ENCODE results near the gene CRYBG3. TPM values are rescaled to one million over a fixed set of nuclear protein-coding genes. Genes with fewer than 3 reads are reported as not detected.

CRYBG3 gene
- 10 to 100 TPM; 21.0 to 64.0 TPM for total RNA-seq
- polyA plus RNA-seq = 1 to 10 TPM; 3.8 to 9.6 TPM
- long read RNA-seq, donor 1, partial matches to known transcripts = 9 of 9 reads
- long read RNA-seq, donor 1, other reads (novel, unspliced or antisense) = 0 of 9 reads
- long read RNA-seq, donor 2 = 0 reads
- long read RNA-seq, donor 3, partial matches to known transcripts = 14 of 14 reads
- long read RNA-seq, donor 3, other reads (novel, unspliced or antisense) = 0 of 14 reads
- long read RNA-seq, donor 4 = 0 reads
- long read RNA-seq, donor 5, partial matches to known transcripts = 11 of 11 reads
- long read RNA-seq, donor 5, other reads (novel, unspliced or antisense) = 0 of 11 reads

GRCh38 chr3:97821774-97822358, at the start of gene CRYBG3:
TSS of gene CRYBG3 (plus strand) at chr3:97822011. CDS start at chr3:97822207, 196 bp downstream.
- no peak for TF ChIP-seq CTCF (IDR thresholded peaks at IDR 0.05; ENCODE audit: control extremely low read depth, extremely low read depth)
- Histone ChIP-seq H3K36me3 (ENCODE audit: control insufficient read depth in 4 of 4, insufficient read depth in 4 of 4, low read length in 4 of 4) (peaks cover 0 to 3% (median 0%) of the 10 kb centered on the region in 4 donors), H3K9me3 (ENCODE audit: control insufficient read depth in 4 of 4, insufficient read depth in 3 of 4, low read length in 3 of 4) (no peaks in the 10 kb centered on the region), H3K9ac (ENCODE audit: insufficient read depth in 1 of 2, low read length in 2 of 2) (peak within 1 kb of the TSS; percentile 50 to 95), H3K4me1 (ENCODE audit: control insufficient read depth in 5 of 5, insufficient read depth in 5 of 5, low read length in 5 of 5) (peaks cover 0 to 41% (median 15%) of the 10 kb centered on the region in 5 donors), H3K27me3 (ENCODE audit: control insufficient read depth in 3 of 3, insufficient read depth in 3 of 3, low read length in 2 of 3) (no peaks in the 10 kb centered on the region), H3K27ac (ENCODE audit: low read depth in 1 of 2, low read length in 1 of 2) (peak within 1 kb of the TSS; percentile 97), H3K4me3 (peak within 1 kb of the TSS; percentile 98)
- DNase-seq (peak; percentile 88 to 95 (median 92)), ATAC-seq (ENCODE audit: insufficient read depth, low FRiP score) (peak; percentile 99)
- 0 to 1% methylated on average over 38 to 66 of the region's 66 CpGs for WGBS, 2 donors

GRCh38 chr3:97772926-97773325, 48.9 kb upstream of the CRYBG3 start:
- ATAC-seq (ENCODE audit: insufficient read depth, low FRiP score) = no peak
- DNase-seq = no peak
- no peak for TF ChIP-seq CTCF (IDR thresholded peaks at IDR 0.05; ENCODE audit: control extremely low read depth, extremely low read depth)
- H3K4me1 ChIP-seq (ENCODE audit: control insufficient read depth in 5 of 5, insufficient read depth in 5 of 5, low read length in 5 of 5) = peaks cover 0 to under 1% (median 0%) of the 10 kb centered on the region in 5 donors
- H3K9ac ChIP-seq (ENCODE audit: insufficient read depth in 1 of 2, low read length in 2 of 2) = no peak overlapping the region
- H3K36me3 ChIP-seq (ENCODE audit: control insufficient read depth in 4 of 4, insufficient read depth in 4 of 4, low read length in 4 of 4) = peaks cover 0 to 30% (median 9%) of the 10 kb centered on the region in 4 donors
- H3K9me3 ChIP-seq (ENCODE audit: control insufficient read depth in 4 of 4, insufficient read depth in 3 of 4, low read length in 3 of 4) = peaks cover 0 to 4% (median 0%) of the 10 kb centered on the region in 4 donors
- H3K27me3 ChIP-seq (ENCODE audit: control insufficient read depth in 3 of 3, insufficient read depth in 3 of 3, low read length in 2 of 3) = no peaks in the 10 kb centered on the region
- WGBS, 2 donors = 94 to 97% methylated on average over 3 of the region's 3 CpGs
- H3K4me3 ChIP-seq = no peak overlapping the region
- no peak overlapping the region for H3K27ac ChIP-seq (ENCODE audit: low read depth in 1 of 2, low read length in 1 of 2)

- peak in 2 of 3 donors; percentile 19 to 35 for DNase-seq
- Histone ChIP-seq H3K4me3 (no peak overlapping the region), H3K9me3 (ENCODE audit: control insufficient read depth in 4 of 4, insufficient read depth in 3 of 4, low read length in 3 of 4) (no peaks in the 10 kb centered on the region), H3K36me3 (ENCODE audit: control insufficient read depth in 4 of 4, insufficient read depth in 4 of 4, low read length in 4 of 4) (peaks cover 0 to 10% (median 6%) of the 10 kb centered on the region in 4 donors), H3K27ac (ENCODE audit: low read depth in 1 of 2, low read length in 1 of 2) (no peak overlapping the region), H3K4me1 (ENCODE audit: control insufficient read depth in 5 of 5, insufficient read depth in 5 of 5, low read length in 5 of 5) (peaks cover 0 to 8% (median 0%) of the 10 kb centered on the region in 5 donors), H3K9ac (ENCODE audit: insufficient read depth in 1 of 2, low read length in 2 of 2) (peak overlapping the region in 1 of 2 donors; percentile 32), H3K27me3 (ENCODE audit: control insufficient read depth in 3 of 3, insufficient read depth in 3 of 3, low read length in 2 of 3) (no peaks in the 10 kb centered on the region)
- no peak for ATAC-seq (ENCODE audit: insufficient read depth, low FRiP score)
- TF ChIP-seq CTCF (IDR thresholded peaks at IDR 0.05; ENCODE audit: control extremely low read depth, extremely low read depth) = no peak
Observed at GRCh38 chr3:97778152-97778551, 43.7 kb upstream of the CRYBG3 start.
